SU-DHL-6 (cell line): ENCODE results near the gene SPATA6.

Experiments
- H2AFZ ChIP-seq: fragments of 200-600 bp; sonication (generic); 2 replicates; pipeline ENCODE4 v1.6.1; 2014; ENCODE audit warnings: low read depth, mild to moderate bottlenecking, moderate library complexity, mixed read lengths, antibody characterized with exemption, low read length; ENCODE audit not compliant: severe bottlenecking
- H3F3A ChIP-seq: fragments of 200-600 bp; shearing (Covaris generic); 2 replicates; pipeline ENCODE4 v1.6.0; 2016; ENCODE audit warnings: antibody characterized with exemption, mild to moderate bottlenecking; ENCODE audit not compliant: insufficient read depth
- H3K27ac ChIP-seq: fragments of 200-600 bp; sonication (generic); 2 replicates; pipeline ENCODE4 v1.5.1; 2016; ENCODE audit warnings: low read depth, mild to moderate bottlenecking, low read length, moderate library complexity, mixed read lengths
- H3K27me3 ChIP-seq: fragments of 200-600 bp; sonication (generic), shearing (Covaris generic); 2 replicates; pipeline ENCODE4 v1.6.0; 2014; ENCODE audit warnings: mild to moderate bottlenecking, low read length
- H3K36me3 ChIP-seq: fragments of 200-600 bp; sonication (generic); 2 replicates; pipeline ENCODE4 v1.6.1; 2014; ENCODE audit warnings: mild to moderate bottlenecking, low read length, mixed read lengths
- H3K4me2 ChIP-seq: fragments of 300-600, 200-600 bp; shearing (Covaris generic), sonication (generic); 2 replicates; pipeline ENCODE4 v1.6.0; 2014; ENCODE audit warnings: low read length, low read depth, mild to moderate bottlenecking; ENCODE audit not compliant: poor library complexity, severe bottlenecking
- H3K4me3 ChIP-seq: fragments of 200-600 bp; sonication (generic); 2 replicates; pipeline ENCODE4 v1.5.1; 2014; ENCODE audit warnings: antibody characterized with exemption, low read length, mild to moderate bottlenecking, mixed read lengths; ENCODE audit not compliant: insufficient read depth, poor library complexity, severe bottlenecking
- H3K79me2 ChIP-seq: fragments of 200-600 bp; sonication (generic); 2 replicates; pipeline ENCODE4 v1.6.1; 2014; ENCODE audit warnings: mild to moderate bottlenecking, low read length, moderate library complexity; ENCODE audit not compliant: insufficient read depth
- H3K9ac ChIP-seq: fragments of 200-600 bp; sonication (generic); 2 replicates; pipeline ENCODE4 v1.7.0; 2014; ENCODE audit warnings: mild to moderate bottlenecking, low read length
- H3K9me2 ChIP-seq: fragments of 200-600 bp; sonication (generic); replicated peaks from 2 replicates; pipeline ENCODE4 v1.6.1; 2014; ENCODE audit warnings: low read length; ENCODE audit not compliant: insufficient read depth
- H3K9me3 ChIP-seq: fragments of 200-600 bp; sonication (generic); 2 replicates; pipeline ENCODE4 v1.6.1; 2014; ENCODE audit warnings: low read length, mixed read lengths; ENCODE audit not compliant: insufficient read depth
- H4K20me1 ChIP-seq: fragments of 200-600 bp; sonication (generic); 2 replicates; pipeline ENCODE4 v1.6.1; 2014; ENCODE audit warnings: low read depth, mild to moderate bottlenecking, antibody characterized with exemption, low read length, moderate library complexity, mixed read lengths
- EZH2phosphoT487 ChIP-seq: fragments of 200-600 bp; sonication (generic), shearing (Covaris generic); conservative IDR thresholded peaks from 2 replicates; pipeline ENCODE4 v1.6.1; 2018; ENCODE audit warnings: mild to moderate bottlenecking, antibody characterized with exemption, low read length, moderate library complexity, mixed read lengths
- TF ChIP-seq, protein P1 (sequence below): fragments of 200-600 bp; sonication (generic); IDR thresholded peaks from one replicate; pipeline ENCODE4 v1.5.1; 2017; ENCODE audit warnings: antibody characterized with exemption, mild to moderate bottlenecking, low read length, moderate library complexity; ENCODE audit not compliant: insufficient read depth, poor library complexity, severe bottlenecking

Gene SPATA6

DNA sequence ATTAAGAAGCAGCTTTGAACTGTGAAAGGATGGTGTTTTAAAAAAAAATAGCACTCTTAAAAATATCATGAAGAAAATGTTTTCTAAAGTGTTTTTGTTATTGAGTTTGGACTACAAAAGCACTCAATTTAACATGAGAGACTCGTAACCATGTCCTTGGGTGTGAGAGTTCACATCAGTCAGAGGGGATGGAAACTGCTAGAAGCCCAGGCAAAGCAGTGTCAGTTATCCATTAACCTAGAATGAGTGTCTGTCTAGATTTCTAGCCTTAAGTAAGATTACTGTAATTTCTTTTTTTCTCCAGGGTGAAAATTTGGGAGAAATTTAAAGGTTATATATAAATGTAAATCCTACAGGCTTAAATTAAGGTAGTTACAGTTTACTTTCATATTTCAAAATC, 217.8 kb downstream of the SPATA6 start:
- Histone ChIP-seq H3K79me2 (no peaks in the 10 kb centered on the region), H3K4me2 (no peak overlapping the region), H3K27me3 (no peaks in the 10 kb centered on the region), H4K20me1 (no peaks in the 10 kb centered on the region), H3K9me2 (no peaks in the 10 kb centered on the region), H3K36me3 (no peaks in the 10 kb centered on the region), H2AFZ (no peak overlapping the region), H3K4me3 (no peak overlapping the region), H3F3A (no peaks in the 10 kb centered on the region), H3K27ac (no peak overlapping the region), H3K9ac (no peak overlapping the region), H3K9me3 (no peaks in the 10 kb centered on the region)
- TF ChIP-seq, protein P1, sequence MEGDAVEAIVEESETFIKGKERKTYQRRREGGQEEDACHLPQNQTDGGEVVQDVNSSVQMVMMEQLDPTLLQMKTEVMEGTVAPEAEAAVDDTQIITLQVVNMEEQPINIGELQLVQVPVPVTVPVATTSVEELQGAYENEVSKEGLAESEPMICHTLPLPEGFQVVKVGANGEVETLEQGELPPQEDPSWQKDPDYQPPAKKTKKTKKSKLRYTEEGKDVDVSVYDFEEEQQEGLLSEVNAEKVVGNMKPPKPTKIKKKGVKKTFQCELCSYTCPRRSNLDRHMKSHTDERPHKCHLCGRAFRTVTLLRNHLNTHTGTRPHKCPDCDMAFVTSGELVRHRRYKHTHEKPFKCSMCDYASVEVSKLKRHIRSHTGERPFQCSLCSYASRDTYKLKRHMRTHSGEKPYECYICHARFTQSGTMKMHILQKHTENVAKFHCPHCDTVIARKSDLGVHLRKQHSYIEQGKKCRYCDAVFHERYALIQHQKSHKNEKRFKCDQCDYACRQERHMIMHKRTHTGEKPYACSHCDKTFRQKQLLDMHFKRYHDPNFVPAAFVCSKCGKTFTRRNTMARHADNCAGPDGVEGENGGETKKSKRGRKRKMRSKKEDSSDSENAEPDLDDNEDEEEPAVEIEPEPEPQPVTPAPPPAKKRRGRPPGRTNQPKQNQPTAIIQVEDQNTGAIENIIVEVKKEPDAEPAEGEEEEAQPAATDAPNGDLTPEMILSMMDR: no peak
- TF ChIP-seq EZH2phosphoT487: no peak

DNA sequence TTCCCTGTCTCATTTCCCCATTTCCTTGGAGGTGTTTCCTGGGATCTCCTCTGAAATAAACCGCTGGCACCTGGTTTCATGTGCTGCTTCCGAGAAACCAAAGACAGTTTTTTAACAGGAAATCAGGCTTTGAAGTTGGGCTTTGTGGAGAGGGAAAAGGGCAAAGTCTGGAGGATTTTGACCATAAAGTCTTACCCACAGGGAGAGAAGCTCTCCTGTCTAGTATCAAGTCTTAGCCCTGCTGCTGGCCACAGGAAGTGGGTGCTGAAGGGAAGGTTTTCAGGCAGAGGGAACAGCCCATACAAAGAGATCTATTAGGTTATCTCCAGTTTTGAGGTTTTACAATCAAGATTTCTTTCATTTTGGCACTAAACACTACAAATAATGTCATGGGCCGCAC, 220.2 kb downstream of the SPATA6 start:
- H3K9me2 ChIP-seq: no peaks in the 10 kb centered on the region
- no peak overlapping the region for H2AFZ ChIP-seq
- H3K27me3 ChIP-seq: no peaks in the 10 kb centered on the region
- no peak overlapping the region for H3K27ac ChIP-seq
- no peaks in the 10 kb centered on the region for H3K9me3 ChIP-seq
- TF ChIP-seq EZH2phosphoT487: no peak
- TF ChIP-seq, protein P1: no peak
- no peak overlapping the region for H3K9ac ChIP-seq
- no peaks in the 10 kb centered on the region for H3K36me3 ChIP-seq
- H3F3A ChIP-seq: no peaks in the 10 kb centered on the region
- no peak overlapping the region for H3K4me3 ChIP-seq
- no peak overlapping the region for H3K4me2 ChIP-seq
- no peaks in the 10 kb centered on the region for H3K79me2 ChIP-seq
- H4K20me1 ChIP-seq: no peaks in the 10 kb centered on the region

DNA sequence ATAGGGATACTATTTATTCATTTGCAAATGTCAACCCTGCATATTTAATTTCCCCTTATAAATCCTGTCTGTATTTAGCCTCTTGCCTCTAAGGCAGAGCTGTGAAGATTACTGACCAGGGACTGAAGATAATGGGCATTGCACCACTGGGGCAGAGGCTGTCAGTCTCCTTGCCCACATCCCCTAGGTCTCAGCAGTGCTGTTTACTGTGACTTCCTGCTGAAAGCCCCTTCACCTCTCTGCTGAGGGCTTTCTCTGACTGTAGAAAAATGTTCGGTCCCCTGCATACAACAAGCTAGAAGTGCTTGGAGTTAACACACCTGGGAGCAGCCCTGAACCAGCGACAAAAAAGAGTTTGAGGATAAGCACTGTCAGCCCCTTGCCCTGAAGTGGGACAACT, 220.7 kb downstream of the SPATA6 start:
- no peak overlapping the region for H3K4me3 ChIP-seq
- no peaks in the 10 kb centered on the region for H4K20me1 ChIP-seq
- H3K79me2 ChIP-seq: no peaks in the 10 kb centered on the region
- no peaks in the 10 kb centered on the region for H3K36me3 ChIP-seq
- H2AFZ ChIP-seq: no peak overlapping the region
- H3K4me2 ChIP-seq: no peak overlapping the region
- H3K9ac ChIP-seq: no peak overlapping the region
- no peaks in the 10 kb centered on the region for H3K9me2 ChIP-seq
- H3K9me3 ChIP-seq: no peaks in the 10 kb centered on the region
- H3K27ac ChIP-seq: no peak overlapping the region
- TF ChIP-seq, protein P1: no peak
- TF ChIP-seq EZH2phosphoT487: no peak
- H3K27me3 ChIP-seq: no peaks in the 10 kb centered on the region
- no peaks in the 10 kb centered on the region for H3F3A ChIP-seq

DNA sequence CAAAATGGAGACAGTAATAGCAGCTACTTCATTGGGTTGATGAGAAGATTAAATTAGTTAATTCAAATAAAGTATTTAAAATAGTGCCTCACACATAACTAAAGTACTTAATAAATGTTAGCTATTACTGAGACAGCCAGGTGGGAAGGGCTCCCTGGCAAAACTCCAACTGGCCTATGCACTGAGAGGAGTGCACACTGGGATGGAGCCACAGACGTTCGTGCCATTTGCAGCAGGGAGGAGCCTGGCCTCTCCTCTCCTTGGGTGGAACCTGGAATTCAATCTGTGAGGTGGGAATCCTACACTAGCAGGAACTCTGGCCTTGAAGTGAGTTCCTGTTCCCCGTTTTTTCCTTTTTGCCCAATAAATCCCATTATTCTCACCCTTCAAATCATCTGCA, 221.4 kb downstream of the SPATA6 start:
- Histone ChIP-seq H2AFZ (no peak overlapping the region), H3K9ac (no peak overlapping the region), H3F3A (no peaks in the 10 kb centered on the region), H3K27ac (no peak overlapping the region), H3K36me3 (no peaks in the 10 kb centered on the region), H3K9me2 (no peaks in the 10 kb centered on the region), H3K4me3 (no peak overlapping the region), H3K9me3 (no peaks in the 10 kb centered on the region), H4K20me1 (no peaks in the 10 kb centered on the region), H3K79me2 (no peaks in the 10 kb centered on the region), H3K27me3 (no peaks in the 10 kb centered on the region), H3K4me2 (no peak overlapping the region)
- TF ChIP-seq, protein P1: no peak
- no peak for TF ChIP-seq EZH2phosphoT487
